Right ventricle myocardium superior (tissue), 1 donor: ENCODE results near the gene NCLN. TPM values are rescaled to one million over a fixed set of nuclear protein-coding genes. Genes with fewer than 3 reads are reported as not detected.

Experiments used
- ATAC-seq: fragments of 200-7000 bp; cut with Tn5 transposase; one replicate; pipeline ENCODE4 v1.9.1; 2020; ENCODE audit warnings: mild to moderate bottlenecking; ENCODE audit not compliant: poor library complexity
- DNase-seq: peaks from one replicate; pipeline ENCODE4 v3.0.0-alpha.2; 2020
- intact Hi-C: fragments of 100-400 bp; cut with DNase I; formaldehyde crosslinking; loops from one replicate; pipeline ENCODE4 v1.11.2; 2022
- long read RNA-seq: library from polyadenylated mRNA; unstranded; transcript quantifications from one replicate; pipeline ENCODE4 v2.0.0, GENCODE V29; 2021
- total RNA-seq: library from RNA; stranded (reverse); fragmentation: NEBNext Ultra II Directional; extraction: Animal tissue kit (Norgen Biotek cat#: 25700); gene quantifications from one replicate; pipeline ENCODE4 v1.2.1, GENCODE V29; 2021
- donor health status: DM: no; HTN: yes; CAD: no; lungs with severe emphysema.

Gene NCLN, protein sequence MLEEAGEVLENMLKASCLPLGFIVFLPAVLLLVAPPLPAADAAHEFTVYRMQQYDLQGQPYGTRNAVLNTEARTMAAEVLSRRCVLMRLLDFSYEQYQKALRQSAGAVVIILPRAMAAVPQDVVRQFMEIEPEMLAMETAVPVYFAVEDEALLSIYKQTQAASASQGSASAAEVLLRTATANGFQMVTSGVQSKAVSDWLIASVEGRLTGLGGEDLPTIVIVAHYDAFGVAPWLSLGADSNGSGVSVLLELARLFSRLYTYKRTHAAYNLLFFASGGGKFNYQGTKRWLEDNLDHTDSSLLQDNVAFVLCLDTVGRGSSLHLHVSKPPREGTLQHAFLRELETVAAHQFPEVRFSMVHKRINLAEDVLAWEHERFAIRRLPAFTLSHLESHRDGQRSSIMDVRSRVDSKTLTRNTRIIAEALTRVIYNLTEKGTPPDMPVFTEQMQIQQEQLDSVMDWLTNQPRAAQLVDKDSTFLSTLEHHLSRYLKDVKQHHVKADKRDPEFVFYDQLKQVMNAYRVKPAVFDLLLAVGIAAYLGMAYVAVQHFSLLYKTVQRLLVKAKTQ
- total RNA-seq = 24.9 TPM
- long read RNA-seq, full-length matches to known transcripts = 24 of 52 reads
- long read RNA-seq, partial matches to known transcripts = 2 of 52 reads
- long read RNA-seq, other reads (novel, unspliced or antisense) = 26 of 52 reads

DNA sequence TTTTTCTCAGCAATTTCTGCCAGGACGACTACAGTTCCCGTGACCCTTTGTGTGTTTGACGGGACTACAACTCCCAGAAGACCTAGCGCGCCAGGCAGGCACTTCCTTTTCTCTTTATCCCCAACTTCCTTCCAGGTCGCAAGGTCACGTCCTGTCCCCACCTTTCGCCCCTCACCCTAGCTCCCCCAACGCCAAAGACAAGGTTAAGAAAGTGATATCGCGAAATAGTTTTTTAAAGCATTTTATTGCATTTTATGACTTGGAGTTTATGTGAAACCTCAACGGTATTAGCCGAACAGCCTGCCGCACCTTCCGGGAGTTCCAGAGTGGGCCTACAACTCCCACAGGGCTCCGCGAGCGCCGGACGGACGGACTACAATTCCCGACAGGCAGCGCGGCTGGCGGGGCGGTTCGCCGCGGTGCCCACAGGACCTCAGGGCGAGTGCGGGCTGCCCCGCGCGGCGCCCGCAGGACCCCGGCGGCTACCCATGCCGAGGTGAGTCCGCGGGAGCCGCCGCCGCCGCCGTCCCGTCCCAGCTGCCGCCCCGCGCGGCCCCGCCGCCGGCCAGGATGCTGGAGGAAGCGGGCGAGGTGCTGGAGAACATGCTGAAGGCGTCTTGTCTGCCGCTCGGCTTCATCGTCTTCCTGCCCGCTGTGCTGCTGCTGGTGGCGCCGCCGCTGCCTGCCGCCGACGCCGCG lies at the start of gene NCLN:
NCLN (plus strand) TSS at position 470 of the 699 bp plus-strand sequence; CDS start at position 571, 101 bp downstream.
- peak; percentile 97 for DNase-seq
- intact Hi-C loops = no loop called here
- peak; percentile 97 for ATAC-seq

DNA sequence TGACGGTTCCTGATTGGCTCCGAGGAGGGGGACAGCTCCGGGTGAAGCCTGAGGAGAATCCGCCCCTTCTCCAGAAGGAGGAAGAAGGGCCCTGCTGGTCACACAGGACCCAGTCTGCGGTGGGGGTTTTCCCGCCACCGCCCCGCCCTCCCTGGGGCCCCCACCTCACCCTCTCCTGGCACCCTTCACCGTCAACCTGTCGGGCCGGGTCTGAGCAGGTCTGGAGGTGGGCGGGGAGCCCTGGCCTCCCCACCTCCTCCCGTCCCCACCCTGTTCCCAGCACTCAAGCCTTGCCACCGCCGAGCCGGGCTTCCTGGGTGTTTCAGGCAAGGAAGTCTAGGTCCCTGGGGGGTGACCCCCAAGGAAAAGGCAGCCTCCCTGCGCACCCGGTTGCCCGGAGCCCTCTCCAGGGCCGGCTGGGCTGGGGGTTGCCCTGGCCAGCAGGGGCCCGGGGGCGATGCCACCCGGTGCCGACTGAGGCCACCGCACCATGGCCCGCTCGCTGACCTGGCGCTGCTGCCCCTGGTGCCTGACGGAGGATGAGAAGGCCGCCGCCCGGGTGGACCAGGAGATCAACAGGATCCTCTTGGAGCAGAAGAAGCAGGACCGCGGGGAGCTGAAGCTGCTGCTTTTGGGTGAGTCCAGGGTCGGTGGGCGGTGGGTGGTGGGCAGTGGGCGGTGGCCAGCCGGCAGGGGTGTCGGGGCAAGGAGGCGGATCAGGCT lies 49.6 kb upstream of the NCLN start, which contains the start of gene GNA15:
GNA15 (plus strand) TSS at position 73 of the 723 bp plus-strand sequence; CDS start at position 491, 418 bp downstream.
- ATAC-seq = peak; percentile 56
- no peak for DNase-seq

DNA sequence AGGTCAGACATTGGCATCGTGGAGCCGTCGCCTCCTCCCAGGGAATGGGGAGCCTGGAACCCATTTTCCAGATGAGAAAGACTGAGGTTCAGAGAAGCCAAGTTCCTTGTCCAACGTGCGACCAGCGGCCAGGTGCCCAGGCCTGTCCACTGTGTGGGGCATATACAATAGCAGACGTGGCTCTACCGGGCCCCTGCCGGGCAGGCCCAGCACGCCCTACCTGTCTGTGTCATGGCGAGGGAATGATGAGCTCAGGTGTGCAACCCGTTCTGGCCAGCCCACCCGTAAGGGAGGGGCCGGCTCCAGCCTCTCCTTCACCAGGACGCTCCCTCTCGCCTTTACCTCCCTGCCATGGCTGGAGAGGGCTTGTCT lies 49.1 kb upstream of the NCLN start:
- intact Hi-C loops = no loop called here
- DNase-seq = no peak
- no peak for ATAC-seq

More for the DNA sequence above, 49.6 kb upstream of the NCLN start, which contains the start of gene GNA15:
- intact Hi-C loops = no loop called here

DNA sequence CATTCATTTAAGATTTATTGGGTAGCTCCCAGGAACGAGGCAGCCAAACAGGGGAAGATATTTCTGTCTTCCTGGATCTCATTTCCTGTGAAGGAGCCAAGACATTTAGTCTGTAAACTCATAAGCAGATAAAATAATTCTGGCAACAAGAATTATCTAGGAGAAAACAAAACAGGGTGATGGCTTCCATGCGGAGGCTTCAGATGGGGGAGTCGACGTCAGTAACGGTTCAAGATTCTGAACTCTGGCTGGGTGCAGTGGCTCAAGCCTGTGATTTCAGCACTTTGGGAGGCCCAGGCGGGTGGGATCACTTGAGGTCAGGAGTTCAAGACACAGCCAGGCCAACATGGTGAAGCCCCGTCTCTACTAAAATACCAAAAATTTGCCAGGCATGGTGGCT lies 48.6 kb upstream of the NCLN start:
- ATAC-seq (no peak), DNase-seq (no peak)
- intact Hi-C loops = no loop called here

DNA sequence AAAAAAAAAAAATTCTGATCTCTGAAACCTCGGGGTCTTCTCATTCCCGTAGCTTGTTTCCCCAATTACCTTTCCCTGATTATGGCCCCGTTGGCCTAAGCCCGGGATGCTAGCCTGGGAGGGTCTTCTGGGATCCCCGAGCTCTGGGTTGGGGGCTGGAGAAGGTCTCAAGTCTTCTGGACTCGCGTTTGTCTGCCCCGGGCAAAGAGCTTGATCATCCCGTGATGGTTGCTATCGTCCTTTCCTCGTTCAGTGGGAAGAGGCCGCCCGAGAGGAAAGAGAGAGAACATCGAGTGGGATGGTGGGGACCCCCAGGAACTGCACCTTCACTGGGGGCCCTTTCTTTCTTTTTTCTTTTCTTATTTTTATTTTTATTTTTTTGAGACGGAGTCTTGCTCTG lies 47.5 kb upstream of the NCLN start:
- intact Hi-C loops = no loop called here
- ATAC-seq (no peak), DNase-seq (no peak)

DNA sequence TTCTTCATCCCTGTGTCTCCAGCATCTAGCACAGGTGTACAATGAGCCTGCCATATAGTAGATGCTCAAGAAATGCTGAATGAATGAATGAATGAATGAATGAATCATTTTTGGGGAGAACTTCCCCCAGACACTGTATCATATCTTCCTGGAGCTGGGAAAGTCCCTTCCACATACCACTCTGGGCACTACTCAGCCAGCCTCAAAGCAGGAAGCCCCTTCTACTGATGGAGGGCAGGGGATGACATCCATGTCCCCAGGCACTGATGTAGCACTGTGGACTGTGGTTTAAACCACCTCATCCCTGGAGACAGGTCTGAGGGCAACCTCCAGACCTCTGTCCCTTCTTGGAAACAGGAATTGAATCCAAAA lies 45.1 kb upstream of the NCLN start:
- intact Hi-C loops = no loop called here
- DNase-seq (no peak), ATAC-seq (no peak)

DNA sequence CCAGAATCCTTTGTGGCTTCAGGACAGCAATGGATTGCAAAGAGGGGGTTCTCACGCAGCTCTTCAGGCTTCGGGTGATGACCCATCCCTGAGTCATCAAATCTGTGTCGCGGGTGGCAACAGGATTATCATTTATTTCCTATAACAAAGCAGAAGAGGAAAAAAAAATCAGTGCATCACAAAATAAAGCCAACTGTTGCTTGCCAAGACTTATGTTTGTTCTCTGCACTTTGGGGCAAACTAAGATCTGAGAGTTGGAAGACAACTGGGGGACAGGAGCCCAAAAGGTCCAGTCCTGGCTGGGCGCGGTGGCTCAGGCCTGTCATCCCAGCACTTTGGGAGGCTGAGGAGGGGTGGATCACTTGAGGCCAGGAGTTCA lies 43.4 kb upstream of the NCLN start:
- DNase-seq = no peak
- peak; percentile 55 for ATAC-seq
- intact Hi-C loops = no loop called here

DNA sequence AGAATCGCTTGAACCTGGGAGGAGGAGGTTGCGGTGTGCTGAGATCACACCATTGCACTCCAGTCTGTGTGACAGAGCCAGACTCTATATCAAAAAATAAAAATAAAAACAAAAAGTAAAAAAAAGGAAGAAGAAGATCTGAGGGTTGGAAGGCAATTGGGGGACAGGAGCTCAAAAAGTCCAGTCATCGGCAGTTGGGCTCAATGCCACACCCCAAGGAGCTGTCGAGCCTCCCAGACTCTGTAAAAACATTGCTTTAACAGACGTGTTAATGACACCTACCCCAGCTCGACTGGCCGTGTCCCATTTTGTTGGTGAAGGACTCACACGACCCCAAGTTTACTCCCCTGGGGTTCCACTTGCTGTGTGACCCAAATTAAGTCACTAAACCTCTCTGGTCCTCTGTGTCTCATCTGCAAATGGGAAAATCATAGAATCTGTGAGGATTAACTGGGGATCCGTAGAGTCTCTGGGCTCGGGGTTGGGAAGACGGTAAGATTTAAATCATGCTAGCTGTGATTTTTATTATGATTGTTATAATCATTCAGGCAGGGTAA lies 42.9 kb upstream of the NCLN start:
- no peak for DNase-seq
- intact Hi-C loops = no loop called here
- no peak for ATAC-seq

DNA sequence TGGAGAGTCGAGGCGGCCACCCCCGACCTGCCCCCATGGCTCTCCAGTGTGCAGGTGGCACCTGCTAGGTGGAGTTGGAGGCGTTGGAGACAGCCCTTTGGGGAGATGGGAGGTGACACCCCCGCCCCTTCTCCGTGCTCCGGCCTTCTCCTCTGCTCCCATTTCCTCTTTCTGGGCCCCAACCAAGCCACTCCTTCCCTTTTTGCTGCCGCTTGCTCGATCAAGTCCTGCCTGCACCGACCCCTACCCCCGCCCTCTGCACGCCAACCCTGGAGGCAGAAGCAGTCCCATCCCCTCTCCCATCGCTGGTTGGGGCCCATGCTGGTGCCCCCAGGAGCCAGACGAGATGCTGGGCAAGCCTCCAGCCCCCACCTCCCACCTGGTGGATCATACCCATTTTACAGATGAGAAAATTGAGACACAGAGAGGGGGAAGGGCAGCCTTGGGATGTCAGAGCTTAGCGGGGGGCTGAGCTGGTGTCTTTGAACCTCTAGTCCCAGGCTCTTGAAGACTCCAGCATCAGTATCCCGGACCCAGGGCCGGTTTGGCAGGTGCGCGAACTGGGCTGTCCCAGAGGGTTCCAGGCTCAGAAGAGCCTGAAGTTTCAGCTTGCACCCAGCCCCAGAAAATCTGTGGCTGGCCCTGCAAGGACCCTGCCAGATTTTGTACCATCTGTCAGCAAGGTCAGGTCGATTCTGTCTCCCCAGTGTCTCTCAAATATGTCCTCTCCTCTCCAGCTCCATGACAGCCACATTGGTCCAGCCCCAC lies 39.6 kb upstream of the NCLN start:
- DNase-seq = peak; percentile 60
- ATAC-seq = peak; percentile 42

DNA sequence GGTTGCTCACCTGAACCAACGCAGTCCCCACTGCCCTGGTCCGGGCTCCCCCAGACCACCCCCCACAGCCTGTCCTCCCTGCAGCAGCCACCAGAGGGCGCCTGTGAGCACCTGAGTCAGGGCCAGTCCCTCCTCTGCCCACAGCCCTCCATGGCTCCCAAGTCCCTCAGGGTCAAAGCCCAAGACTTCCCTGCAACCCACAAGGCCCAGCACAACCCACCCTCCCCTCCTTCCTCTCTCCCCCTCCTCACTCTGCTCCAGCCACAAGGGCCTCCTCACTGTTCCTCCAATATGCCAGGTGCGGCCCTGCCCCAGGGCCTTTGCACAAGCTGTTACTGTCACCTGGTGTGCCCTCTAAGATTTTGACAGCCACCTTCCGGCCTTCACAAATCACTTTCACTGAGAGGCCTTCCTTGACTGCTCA lies 39.0 kb upstream of the NCLN start:
- intact Hi-C loops = no loop called here
- ATAC-seq (no peak), DNase-seq (no peak)

More for the DNA sequence above, 39.6 kb upstream of the NCLN start:
- intact Hi-C loops = no loop called here

DNA sequence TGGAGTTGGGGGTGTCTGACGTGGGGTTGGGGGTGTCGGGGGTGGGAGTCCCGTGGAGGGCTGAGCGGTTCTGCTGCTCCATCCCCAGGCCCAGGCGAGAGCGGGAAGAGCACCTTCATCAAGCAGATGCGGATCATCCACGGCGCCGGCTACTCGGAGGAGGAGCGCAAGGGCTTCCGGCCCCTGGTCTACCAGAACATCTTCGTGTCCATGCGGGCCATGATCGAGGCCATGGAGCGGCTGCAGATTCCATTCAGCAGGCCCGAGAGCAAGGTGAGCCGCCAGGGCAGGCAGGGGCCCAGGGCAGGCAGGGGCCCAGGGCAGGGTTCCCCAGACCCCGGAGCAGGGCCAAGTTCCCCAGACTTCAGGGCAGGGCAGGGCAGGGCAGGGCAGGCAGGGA lies 37.2 kb upstream of the NCLN start:
- ATAC-seq (no peak), DNase-seq (no peak)
- intact Hi-C loops = no loop called here

DNA sequence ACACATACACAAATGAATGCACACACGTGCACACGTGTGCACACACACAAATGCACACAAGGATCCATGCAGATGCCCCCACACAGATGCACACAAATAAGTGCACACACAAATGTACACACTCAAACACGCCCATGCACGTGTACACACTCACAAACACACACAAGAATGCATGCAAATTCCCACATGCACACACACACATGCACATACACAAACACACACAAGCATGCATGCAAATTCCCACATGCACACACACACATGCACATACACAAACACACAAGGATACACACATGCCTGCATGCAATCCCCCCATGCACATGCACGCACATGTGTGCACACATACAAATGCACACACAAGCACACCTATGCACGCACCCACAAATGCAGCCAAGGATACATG lies 36.6 kb upstream of the NCLN start:
- intact Hi-C loops = no loop called here
- DNase-seq = no peak
- ATAC-seq = no peak

DNA sequence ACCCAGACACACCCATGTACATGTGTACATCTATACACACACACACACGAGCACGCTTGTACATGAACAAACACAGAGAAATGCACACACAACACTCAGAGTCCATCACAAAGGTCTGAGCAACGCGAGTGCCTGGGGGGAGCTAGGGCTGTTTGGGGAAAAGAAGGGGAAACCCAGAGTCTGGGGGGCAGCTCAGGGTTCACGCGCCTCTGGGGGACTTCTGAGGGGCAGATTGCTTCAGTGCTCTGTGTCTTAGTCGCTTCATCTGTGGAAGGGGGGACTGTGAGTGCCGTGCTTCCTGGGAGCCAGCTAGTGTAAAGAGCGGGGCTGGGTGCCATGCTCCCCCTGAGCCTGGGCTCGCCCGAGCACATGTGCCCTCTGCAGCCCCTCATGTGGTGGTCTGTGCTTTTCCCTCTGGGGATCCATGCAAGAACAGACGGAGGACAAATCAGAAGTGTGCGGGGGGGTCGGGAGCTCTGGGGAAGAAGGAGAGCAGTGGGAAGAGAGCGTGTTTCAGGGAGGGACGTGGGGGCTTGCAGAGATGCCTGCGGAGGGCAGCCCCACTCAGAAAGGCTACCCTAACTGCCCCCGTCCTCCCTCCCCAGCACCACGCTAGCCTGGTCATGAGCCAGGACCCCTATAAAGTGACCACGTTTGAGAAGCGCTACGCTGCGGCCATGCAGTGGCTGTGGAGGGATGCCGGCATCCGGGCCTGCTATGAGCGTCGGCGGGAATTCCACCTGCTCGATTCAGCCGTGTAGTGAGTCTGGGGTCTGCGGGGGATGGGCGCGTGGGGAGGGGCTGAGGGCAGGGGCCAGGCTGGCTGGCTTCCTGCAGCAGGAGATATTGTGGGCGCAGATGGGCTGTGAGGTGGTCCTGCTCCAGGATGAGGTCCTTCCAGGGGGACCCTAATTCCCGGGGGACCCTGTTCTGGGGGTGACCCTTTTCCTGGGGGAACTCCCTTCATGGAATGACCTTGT lies 35.9 kb upstream of the NCLN start:
- intact Hi-C loops = no loop called here
- DNase-seq (no peak), ATAC-seq (no peak)

DNA sequence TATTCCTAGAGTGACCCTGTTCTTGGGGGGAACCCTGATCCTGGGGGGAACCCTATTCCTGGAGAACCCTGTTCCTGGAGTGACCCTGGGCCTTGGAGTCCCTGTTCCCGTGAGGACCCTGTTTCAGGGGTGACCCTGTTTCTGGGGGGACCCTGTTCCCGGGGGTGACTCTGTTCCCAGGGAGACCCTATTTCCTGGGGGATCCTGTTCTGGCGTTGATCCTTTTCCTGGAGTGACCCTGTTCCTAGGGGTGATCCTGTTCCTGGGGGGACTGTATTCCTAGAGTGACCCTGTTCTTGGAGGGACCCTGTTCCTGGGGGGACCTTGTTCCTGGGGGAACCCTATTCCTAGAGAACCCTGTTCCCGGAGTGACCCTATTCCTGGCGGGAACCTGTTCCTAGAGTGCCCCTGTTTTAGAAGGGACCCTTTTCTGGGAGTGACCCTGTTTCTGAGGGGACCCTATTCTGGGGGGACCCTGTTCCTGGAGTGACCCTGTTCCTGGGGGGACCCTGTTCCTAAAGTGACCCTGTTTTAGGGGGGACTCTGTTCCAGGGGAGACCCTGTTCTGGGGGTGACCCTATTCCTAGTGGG lies 34.9 kb upstream of the NCLN start:
- intact Hi-C loops = no loop called here
- ATAC-seq = no peak
- DNase-seq = no peak

DNA sequence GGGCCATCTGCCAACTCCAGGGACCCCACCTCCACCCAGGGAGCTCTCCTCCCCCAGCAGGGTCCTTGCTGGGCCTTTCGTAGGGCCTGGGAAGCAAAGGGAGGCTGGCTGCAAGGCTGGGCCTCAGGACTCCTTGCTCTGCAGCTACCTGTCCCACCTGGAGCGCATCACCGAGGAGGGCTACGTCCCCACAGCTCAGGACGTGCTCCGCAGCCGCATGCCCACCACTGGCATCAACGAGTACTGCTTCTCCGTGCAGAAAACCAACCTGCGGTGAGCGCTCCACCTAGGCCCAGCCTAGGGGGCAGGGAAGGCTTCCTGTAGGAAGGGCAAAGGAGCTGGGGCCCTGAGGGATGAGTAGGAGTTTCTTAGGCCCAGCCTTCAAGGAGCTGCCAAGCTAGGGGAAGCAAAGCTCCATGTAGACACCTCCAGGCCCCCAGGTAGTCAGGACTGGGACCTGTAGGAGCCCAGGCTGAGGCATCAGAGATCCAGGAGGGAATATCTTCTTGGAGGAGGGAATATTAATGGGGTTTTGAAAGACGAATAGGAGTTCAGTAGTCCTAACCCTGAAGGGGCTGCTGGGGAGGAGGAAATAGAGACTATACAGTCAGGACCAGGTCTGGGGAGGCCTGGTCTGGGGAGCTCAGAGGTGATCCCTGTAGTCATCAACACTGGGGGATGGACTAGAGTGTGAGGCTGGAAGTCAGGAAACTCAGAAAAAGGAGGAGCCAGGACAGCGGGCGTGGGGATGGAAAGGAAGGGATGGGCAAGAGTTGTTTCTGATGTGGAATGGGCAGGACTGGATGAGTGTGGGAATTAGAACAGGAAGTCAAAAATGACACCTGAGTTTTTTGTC lies 33.9 kb upstream of the NCLN start:
- intact Hi-C loops = no loop called here
- no peak for ATAC-seq
- no peak for DNase-seq

DNA sequence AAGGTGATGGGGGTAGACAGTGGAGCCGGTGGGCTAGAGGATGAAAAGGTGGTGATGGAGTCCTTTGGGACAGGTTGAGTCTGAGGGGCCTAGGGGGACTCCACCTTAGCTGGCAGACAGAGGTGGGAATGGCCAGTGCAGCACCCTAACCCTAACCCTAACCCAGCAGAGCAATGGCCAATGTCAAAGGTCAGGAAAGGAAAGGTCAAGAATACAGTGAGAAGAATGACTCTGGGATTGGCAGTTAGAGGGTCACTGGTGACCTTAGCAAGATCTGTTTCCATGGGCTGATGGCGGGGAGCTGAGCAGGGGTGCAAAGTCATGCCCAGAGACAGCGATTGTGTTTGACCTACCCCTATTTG lies 33.3 kb upstream of the NCLN start:
- intact Hi-C loops = no loop called here
- no peak for ATAC-seq

More for the DNA sequence above, 33.3 kb upstream of the NCLN start:
- no peak for DNase-seq
